HG03064 (cell line): Measurements from ENCODE around the gene CD8B.
A peak's percentile ranks its signal among the peaks of the same experiment; 100 is the strongest.
"Not testable (repeated sequence)": the region's sequence is repeated elsewhere in the genome, so short reads cannot be mapped to it uniquely, and the experiment has no call there.

Experiments used
- ATAC-seq: cut with Tn5 transposase; IDR thresholded peaks from one replicate; pipeline ENCODE4 v1.9.1; 2021; ENCODE audit warnings: low read depth; ENCODE audit not compliant: unreplicated experiment

Gene CD8B

DNA sequence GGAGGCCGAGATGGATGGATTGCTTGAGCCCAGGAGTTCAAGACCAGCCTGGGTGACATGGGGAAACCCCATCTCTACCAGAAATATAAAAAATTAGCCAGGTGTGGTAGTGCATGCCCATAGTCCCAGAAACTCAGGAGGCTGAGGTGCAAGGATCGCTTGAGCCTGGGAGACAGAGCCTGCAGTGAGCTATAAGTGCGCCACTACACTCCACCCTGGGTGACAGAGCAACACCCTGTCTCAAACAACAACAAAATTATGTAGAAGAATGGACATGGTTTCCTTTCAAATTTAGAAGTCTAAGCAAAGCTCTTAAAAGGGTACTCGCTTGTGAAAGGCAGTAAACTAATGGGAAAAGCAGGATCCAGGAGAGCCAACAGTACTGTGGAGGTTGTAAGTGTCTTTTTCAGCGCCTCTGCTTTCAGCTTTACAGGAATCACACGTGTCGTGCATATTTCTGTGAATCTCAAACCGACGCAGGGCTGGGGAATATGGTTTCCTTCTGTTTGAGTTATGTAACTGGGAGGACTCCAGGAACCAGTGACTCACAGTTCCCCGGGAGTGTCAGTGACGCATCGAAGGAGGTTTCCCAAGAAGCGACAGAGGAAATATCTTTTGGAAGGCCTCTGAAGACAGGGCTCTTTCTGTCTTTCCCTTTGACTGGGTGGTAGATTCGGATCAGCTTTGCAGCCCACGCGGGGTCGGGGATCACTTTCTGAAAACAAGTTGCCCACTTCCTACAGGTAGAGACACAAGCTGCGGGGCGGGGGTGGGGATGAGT, 24.6 kb downstream of the CD8B start:
- not testable (repeated sequence) for ATAC-seq

DNA sequence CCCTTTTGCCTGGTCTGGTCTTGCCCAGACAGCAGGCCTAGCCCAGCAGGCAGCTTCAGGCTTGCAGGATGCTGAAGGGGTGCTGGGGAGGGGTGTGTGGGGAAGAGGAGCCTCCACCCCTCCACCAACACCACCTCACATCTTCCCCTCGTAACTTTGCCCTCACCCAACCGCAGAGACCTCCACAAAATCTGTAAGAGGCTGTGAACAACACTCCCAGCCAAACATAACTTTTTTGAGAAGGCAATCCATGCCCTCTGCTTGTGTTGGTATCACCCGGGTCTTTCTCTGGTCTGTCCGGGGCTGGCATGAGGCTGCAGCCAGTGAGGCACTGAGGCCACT, 26.2 kb downstream of the CD8B start:
- ATAC-seq = not testable (repeated sequence)

GRCh38 chr2:86833315-86833714, 28.4 kb downstream of the CD8B start:
- no peak for ATAC-seq

GRCh38 chr2:86832334-86833096, 29.2 kb downstream of the CD8B start:
- no peak for ATAC-seq

GRCh38 chr2:86831537-86831936, 30.1 kb downstream of the CD8B start:
- ATAC-seq = no peak

GRCh38 chr2:86826951-86827350, 34.7 kb downstream of the CD8B start:
- no peak for ATAC-seq

DNA sequence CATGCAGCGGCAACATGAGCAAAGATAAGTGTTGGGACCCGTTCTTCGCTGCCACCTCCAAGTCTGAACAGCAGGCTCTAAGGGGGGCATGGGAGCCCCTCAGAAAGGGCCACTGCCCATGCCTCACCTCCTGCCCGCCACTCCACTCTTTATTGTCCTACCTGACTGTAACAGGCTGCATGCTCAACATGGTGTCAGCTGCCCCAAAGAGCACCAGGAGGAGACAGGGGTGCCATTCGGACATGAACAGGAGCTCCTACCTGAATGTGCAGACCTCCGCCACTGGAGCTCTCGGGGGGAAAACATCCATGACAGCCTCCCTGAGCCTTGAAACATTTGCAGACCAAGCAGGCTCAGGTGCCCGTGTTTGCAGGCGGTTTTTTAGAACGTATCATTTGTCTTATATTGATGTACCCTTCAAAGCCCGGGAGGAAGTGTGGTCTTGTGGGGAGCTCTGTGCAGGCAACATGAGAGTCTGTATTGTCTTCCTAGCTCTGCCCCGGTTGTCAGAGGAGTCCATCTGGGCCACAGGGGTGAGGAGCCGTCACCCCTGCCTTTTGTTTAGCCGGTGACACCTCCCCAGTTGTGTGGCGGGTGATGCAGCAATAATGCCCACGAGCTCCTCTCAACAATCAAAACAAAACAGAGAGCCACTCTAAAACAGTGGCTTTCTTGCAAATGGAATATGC, 35.8 kb downstream of the CD8B start:
- no peak for ATAC-seq

- ATAC-seq = no peak
These were observed 36.5 kb downstream of the CD8B start for GRCh38 chr2:86825036-86825692.

- no peak for ATAC-seq
These were observed 38.9 kb downstream of the CD8B start for GRCh38 chr2:86822668-86823345.

DNA sequence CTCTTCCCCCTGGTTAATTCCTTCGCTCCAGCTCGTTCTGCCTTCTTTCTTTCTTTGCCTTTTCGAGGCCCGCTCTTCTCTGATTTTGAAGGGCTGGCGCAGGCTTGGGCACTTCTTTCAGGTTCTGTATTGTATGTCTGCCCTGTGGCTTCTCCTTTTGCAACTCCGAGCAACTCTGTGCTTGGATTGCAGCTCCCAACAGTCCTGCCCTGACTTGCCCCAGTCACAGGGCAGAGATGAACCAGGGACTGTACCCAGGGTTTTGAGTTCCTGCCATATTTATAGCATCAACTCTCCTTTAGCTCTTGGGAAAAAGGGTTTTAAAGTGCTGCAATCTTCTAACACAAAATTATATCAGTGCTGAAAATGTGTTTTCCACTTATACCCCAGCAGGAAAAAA, 39.8 kb downstream of the CD8B start:
- no peak for ATAC-seq

- no peak for ATAC-seq
These were observed 40.4 kb downstream of the CD8B start for GRCh38 chr2:86821306-86821705.

DNA sequence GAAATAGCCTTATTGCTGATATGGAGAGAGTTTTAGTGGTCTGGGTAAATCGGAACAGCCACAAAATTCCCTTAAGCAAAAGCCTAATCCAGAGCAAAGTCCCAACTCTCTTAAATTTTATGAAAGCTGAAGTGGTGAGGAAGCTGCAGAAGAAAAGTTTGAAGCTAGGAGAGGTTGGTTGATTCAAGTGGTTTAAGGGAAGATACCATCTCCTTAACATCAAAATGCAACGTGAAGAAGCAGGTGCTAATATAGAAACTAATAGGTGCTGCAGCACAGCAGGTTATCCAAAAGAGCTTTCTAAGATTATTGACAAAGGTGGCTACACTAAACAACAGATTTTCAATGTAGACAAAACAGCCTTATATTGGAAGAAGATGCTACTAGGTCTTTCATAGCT, 42.7 kb downstream of the CD8B start:
- no peak for ATAC-seq

DNA sequence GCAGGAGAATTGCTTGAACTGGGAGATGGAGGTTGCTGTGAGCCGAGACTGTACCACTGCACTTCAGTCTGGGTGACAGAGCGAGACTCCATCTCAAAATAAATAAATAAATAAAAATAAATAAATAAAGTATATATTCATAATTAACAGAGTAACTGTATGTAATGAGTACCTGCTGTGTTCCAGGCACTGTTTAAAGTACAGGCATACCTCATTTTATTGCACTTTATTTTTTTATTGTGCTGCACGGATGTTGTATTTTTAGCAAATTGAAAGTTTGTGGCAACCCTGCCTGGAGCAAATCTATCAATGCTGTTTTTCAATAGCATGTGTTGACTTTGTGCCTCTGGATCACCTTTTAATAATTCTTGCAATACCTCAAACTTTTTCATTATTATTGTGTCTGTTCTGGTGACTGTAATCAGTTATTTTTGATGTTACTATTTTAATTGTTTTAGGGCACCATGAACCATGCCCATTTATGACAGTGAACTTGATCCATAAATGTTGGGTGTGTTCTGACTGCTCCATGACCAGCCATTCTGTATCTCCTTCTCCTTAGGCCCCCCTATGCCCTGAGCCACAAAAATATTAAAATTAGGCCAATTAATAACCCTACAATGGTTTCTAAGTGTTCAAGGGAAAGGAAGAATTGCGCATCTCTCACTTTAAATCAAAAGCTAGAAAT, 43.4 kb downstream of the CD8B start:
- ATAC-seq = no peak

DNA sequence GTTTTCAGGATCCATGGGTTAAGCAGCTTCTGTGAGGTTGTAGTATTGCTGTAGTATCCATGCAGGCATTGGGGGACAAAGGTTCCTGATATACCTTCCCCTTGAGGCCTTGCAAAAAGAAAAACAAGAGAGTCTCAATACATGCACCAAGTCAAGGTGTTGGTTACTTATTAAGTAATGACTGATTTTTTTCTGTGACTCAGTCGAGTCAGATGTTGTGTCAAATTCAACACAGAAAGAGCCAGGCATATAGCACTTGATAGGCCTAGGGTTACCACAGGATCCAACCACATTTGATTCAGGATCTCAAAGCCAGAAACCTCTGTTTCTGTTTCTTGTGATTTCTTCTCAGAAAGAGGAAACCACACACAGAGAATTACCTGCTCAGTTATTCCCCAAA, 46.1 kb downstream of the CD8B start:
- no peak for ATAC-seq

- no peak for ATAC-seq
These were observed 52.1 kb downstream of the CD8B start for GRCh38 chr2:86809481-86810121.

- peak; percentile 74 for ATAC-seq
These were observed 53.1 kb downstream of the CD8B start for GRCh38 chr2:86808315-86809161.

DNA sequence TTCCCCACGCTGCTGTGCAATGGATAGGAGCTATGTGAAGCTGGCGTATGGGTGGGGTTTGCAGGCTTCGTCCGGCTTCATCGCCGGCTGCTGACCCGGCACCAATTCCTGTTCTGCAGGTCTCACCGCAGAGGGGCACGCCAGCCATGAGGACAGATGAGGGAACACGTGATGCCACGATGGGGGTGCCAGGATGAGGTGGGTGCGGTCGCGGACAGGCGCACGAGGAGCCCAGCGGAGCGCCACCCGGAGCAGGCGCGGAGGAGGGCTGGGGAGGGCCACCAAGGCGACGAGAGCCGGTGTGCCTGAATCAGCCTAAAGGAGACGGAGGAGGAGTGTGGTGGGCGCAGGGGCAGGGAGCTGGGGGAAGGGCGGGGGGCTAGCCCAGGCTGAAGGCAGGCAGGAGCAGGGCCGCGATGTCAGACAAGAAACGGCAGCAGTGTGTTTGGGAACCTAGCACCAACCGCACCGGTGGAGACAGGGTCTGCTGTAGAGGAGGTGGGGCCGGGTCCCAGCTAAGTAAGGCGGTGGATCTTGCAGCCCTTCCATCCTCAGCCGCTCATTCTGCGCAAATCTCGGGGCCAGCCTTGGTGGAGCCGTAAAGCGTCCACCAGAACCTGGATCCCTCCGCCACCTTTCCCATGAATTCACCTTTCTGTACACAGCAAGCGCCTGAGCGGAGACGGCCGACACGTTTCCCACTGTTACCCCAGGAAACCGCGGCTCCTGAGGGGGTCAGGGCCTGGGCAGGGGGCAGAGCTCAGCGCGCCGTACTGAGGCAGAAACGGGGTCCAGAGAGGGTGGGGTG, 54.0 kb downstream of the CD8B start:
- peak; percentile 22 for ATAC-seq

GRCh38 chr2:86807133-86807467, 54.6 kb downstream of the CD8B start:
- no peak for ATAC-seq
